DND-41 (cell line): Measurements from ENCODE around the gene RIN3.

Experiments
- ATAC-seq: fragments of 200-7000 bp; cut with Tn5 transposase; 3 replicates; pipeline ENCODE4 v1.9.1; 2021; ENCODE audit warnings: low read depth; ENCODE audit not compliant: insufficient read depth
- DNase-seq: peaks from one replicate; pipeline ENCODE4 v3.0.0-alpha.2; 2020
- H2AFZ ChIP-seq: 2 replicates; pipeline ENCODE4 v1.6.0; 2012; ENCODE audit warnings: low read depth, low read length
- H3K27ac ChIP-seq: 2 replicates; pipeline ENCODE4 v1.5.1; 2012; ENCODE audit warnings: low read length, inconsistent platforms
- H3K27me3 ChIP-seq: fragments of 200-600 bp; sonication (generic); 2 replicates; pipeline ENCODE4 v1.6.0; 2012; ENCODE audit warnings: low read length, mild to moderate bottlenecking, inconsistent platforms; ENCODE audit not compliant: insufficient read depth, poor library complexity
- H3K36me3 ChIP-seq: 2 replicates; pipeline ENCODE4 v1.5.1; 2012; ENCODE audit warnings: low read length, inconsistent platforms; ENCODE audit not compliant: insufficient read depth
- H3K4me1 ChIP-seq: 2 replicates; pipeline ENCODE4 v1.5.1; 2012; ENCODE audit warnings: mild to moderate bottlenecking, low read length; ENCODE audit not compliant: insufficient read depth
- H3K4me2 ChIP-seq: 2 replicates; pipeline ENCODE4 v1.6.0; 2012; ENCODE audit warnings: mild to moderate bottlenecking, moderate library complexity, low read length, inconsistent platforms; ENCODE audit not compliant: insufficient read depth
- H3K4me3 ChIP-seq, 2 experiments: fragments of 200-600 bp in 1 of 2; shearing (Covaris generic) in 1 of 2; 2 replicates each; pipeline ENCODE4 v1.5.1; 2012 to 2016; ENCODE audit warnings: inconsistent platforms in 2 of 2, low read length in 2 of 2, mild to moderate bottlenecking in 2 of 2, low read depth in 1 of 2, moderate library complexity in 1 of 2
- H3K79me2 ChIP-seq: 2 replicates; pipeline ENCODE4 v1.6.0; 2012; ENCODE audit warnings: low read length, inconsistent platforms; ENCODE audit not compliant: insufficient read depth
- H3K9ac ChIP-seq: 2 replicates; pipeline ENCODE4 v1.6.0; 2012; ENCODE audit warnings: low read depth, mild to moderate bottlenecking, inconsistent platforms, low read length, moderate library complexity
- H3K9me3 ChIP-seq: 2 replicates; pipeline ENCODE4 v1.5.1; 2012; ENCODE audit warnings: low read length, moderate library complexity, mild to moderate bottlenecking, inconsistent platforms; ENCODE audit not compliant: insufficient read depth, severe bottlenecking
- H4K20me1 ChIP-seq: 2 replicates; pipeline ENCODE4 v1.6.0; 2012; ENCODE audit warnings: low read length; ENCODE audit not compliant: insufficient read depth
- EZH2 ChIP-seq: IDR thresholded peaks from 3 replicates; pipeline ENCODE4 v1.6.1; 2012; ENCODE audit warnings: borderline replicate concordance, low read depth, mild to moderate bottlenecking, moderate library complexity, low read length, inconsistent platforms; ENCODE audit not compliant: severe bottlenecking
- TF ChIP-seq, protein P1 (sequence below): IDR thresholded peaks from 2 replicates; pipeline ENCODE4 v1.5.1; 2012; ENCODE audit warnings: borderline replicate concordance, low read length, moderate library complexity, mild to moderate bottlenecking; ENCODE audit not compliant: poor library complexity, severe bottlenecking; ENCODE audit errors: extremely low read depth

The RIN3 gene

DNA sequence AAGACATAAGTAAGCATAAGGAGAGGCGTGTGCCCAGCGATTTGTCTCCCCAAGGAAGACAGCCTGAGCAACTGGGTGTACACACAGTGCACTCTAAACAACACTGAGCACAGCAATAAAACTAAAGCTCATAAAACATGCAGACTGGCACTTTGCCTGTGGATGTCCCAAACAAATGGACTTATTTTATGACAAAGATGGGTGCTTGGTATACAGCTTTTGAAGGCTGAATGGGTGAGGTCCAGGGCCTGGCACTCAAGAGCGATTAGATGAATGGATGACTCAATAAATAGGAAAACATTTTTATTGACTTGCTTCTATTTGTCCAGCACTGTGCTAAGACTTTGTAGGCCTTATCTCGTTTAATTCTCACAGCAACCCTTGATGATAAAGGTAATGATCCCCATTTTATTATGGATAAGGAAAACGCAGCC, 206.3 kb downstream of the RIN3 start:
- no peaks in the 10 kb centered on the region for H4K20me1 ChIP-seq
- no peak overlapping the region for H3K4me3 ChIP-seq
- DNase-seq (no peak), ATAC-seq (no peak)
- no peaks in the 10 kb centered on the region for H3K79me2 ChIP-seq
- TF ChIP-seq, protein P1, sequence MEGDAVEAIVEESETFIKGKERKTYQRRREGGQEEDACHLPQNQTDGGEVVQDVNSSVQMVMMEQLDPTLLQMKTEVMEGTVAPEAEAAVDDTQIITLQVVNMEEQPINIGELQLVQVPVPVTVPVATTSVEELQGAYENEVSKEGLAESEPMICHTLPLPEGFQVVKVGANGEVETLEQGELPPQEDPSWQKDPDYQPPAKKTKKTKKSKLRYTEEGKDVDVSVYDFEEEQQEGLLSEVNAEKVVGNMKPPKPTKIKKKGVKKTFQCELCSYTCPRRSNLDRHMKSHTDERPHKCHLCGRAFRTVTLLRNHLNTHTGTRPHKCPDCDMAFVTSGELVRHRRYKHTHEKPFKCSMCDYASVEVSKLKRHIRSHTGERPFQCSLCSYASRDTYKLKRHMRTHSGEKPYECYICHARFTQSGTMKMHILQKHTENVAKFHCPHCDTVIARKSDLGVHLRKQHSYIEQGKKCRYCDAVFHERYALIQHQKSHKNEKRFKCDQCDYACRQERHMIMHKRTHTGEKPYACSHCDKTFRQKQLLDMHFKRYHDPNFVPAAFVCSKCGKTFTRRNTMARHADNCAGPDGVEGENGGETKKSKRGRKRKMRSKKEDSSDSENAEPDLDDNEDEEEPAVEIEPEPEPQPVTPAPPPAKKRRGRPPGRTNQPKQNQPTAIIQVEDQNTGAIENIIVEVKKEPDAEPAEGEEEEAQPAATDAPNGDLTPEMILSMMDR = no peak
- no peak for TF ChIP-seq EZH2
- no peak overlapping the region for H3K4me2 ChIP-seq
- H3K36me3 ChIP-seq = peaks cover 3% of the 10 kb centered on the region
- no peaks in the 10 kb centered on the region for H3K4me1 ChIP-seq
- no peak overlapping the region for H2AFZ ChIP-seq
- H3K27me3 ChIP-seq = no peaks in the 10 kb centered on the region
- H3K27ac ChIP-seq = no peak overlapping the region
- H3K9me3 ChIP-seq = no peaks in the 10 kb centered on the region
- no peak overlapping the region for H3K9ac ChIP-seq

DNA sequence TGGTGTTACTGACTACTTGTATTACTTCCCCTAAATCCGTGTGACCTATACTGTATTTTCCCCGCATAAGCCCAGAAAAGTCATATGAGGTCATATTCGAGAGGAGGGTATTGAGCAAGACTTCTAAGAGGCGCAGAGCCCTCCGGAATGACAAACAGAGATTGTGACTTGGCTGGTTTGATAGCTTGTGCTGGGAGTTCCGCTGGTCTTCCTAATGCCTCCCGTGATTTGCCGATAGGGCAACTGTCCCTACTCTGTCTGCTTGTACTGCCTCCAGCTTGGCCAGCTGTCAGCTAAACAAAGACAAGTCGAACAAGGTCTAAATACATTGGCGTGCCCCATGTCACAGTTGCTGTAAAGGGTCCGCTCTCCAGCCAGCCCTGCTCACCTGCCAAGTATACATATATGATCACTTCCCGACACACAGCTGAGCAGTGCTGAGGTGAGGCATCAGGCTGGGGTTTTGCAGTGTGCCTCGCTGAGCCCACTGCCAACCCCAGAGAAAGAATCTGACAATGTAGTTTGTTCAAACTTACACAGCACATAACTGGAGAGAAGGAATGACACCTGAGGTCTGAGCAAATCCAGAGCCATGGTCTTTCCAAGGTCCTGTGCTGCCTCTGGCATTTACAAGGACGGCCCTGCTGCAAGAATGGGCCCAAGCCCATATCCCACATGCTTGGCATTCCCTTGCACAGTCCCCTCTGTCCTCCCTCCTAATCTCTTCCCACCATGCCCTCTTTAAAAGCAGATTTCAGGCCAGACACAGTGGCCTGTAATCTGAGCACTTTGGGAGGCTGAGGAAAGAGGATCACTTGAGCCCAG, 211.1 kb downstream of the RIN3 start:
- Histone ChIP-seq H3K27me3 (no peaks in the 10 kb centered on the region), H3K4me3 (no peak overlapping the region), H3K79me2 (no peaks in the 10 kb centered on the region), H3K4me2 (no peak overlapping the region), H4K20me1 (no peaks in the 10 kb centered on the region), H3K9ac (no peak overlapping the region), H3K9me3 (no peaks in the 10 kb centered on the region), H3K36me3 (no peaks in the 10 kb centered on the region), H3K4me1 (no peaks in the 10 kb centered on the region; the same call in 1 of the 2 replicates), H2AFZ (no peak overlapping the region), H3K27ac (no peak overlapping the region)
- no peak for ATAC-seq
- DNase-seq = no peak
- TF ChIP-seq, protein P1 = no peak
- TF ChIP-seq EZH2 = no peak

DNA sequence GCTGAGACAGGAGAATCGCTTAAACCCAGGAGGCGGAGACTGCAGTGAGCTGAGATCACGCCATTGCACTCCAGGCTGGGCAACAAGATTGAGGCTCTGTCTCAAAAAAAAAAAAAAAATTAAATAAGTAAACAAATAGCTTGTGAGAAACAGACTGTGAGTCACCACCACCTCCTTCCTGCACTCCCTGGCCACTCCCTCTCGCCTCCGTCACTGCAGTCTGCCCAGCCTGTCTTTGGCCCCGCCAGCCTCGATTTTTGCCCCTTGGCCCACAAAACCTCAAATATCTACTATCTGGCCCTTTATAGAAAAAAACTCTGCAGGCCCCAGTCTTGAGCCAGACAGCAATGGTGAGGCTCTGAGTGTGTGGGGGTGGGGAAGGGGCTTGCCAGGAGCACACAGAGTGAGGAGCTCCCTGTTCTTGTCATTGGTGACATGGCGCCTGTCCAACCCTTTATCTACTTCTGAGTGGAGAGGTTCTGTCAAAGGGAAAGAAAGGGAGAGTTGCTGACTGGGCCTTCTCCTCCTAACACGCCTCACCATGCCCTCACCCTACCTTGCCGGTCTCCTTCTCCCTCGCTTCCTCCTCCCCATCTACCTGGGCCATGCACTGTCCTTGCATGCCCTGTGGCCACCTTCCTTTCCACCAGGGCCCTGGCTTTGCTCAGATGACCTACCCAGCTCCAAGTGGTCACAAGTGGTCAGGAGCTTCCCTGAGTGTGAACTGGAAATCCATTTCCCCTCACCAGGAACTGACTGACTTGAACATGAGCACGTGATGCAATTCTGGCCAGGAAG, 212.8 kb downstream of the RIN3 start:
- no peak overlapping the region for H3K27ac ChIP-seq
- no peak overlapping the region for H3K4me3 ChIP-seq
- H3K79me2 ChIP-seq = no peaks in the 10 kb centered on the region
- no peak for DNase-seq
- H3K9me3 ChIP-seq = no peaks in the 10 kb centered on the region
- H4K20me1 ChIP-seq = no peaks in the 10 kb centered on the region
- no peak overlapping the region for H3K4me2 ChIP-seq
- H3K36me3 ChIP-seq = no peaks in the 10 kb centered on the region
- H3K9ac ChIP-seq = no peak overlapping the region
- TF ChIP-seq, protein P1 = no peak
- TF ChIP-seq EZH2 = no peak
- H2AFZ ChIP-seq = no peak overlapping the region
- H3K4me1 ChIP-seq = no peaks in the 10 kb centered on the region; the same call in 1 of the 2 replicates
- ATAC-seq = no peak
- no peaks in the 10 kb centered on the region for H3K27me3 ChIP-seq
